HFF-Myc (cell line): ENCODE results near the gene LSAMP.

ENCODE experiments used
- DNase-seq: peaks from one replicate; pipeline ENCODE4 v3.0.0-alpha.2; 2011; ENCODE audit warnings: low read depth; ENCODE audit errors: extremely low read depth
- H3K4me3 ChIP-seq: replicated peaks from 2 replicates; pipeline ENCODE4 v1.5.1; 2011; ENCODE audit warnings: low read depth, mild to moderate bottlenecking, control low read depth, low read length
- TF ChIP-seq, protein P1 (sequence below): IDR thresholded peaks from 2 replicates; pipeline ENCODE4 v1.5.1; 2012; ENCODE audit warnings: mild to moderate bottlenecking, low read depth, low read length, control low read depth; ENCODE audit errors: missing control alignments

The LSAMP gene

DNA sequence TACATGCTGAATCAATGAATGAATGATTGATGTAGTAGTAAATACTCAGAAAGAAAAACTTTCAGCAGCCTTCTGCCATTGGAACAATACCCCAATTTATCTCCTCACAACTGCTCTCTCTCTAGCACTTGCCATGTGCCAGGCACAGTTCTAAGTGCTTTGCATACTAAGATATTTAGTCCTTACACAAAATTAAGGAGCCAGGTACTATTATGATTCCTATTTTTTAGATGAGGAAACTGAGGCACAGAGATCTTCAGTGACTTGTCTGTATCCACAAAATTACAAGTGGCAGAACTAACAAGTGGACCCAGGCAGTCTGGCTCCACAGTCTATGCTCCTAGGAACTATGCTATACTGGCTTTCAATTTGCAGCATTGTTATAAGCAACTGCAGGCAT is 279.2 kb downstream of the LSAMP start:
- no peak overlapping the region for H3K4me3 ChIP-seq
- TF ChIP-seq, protein P1, sequence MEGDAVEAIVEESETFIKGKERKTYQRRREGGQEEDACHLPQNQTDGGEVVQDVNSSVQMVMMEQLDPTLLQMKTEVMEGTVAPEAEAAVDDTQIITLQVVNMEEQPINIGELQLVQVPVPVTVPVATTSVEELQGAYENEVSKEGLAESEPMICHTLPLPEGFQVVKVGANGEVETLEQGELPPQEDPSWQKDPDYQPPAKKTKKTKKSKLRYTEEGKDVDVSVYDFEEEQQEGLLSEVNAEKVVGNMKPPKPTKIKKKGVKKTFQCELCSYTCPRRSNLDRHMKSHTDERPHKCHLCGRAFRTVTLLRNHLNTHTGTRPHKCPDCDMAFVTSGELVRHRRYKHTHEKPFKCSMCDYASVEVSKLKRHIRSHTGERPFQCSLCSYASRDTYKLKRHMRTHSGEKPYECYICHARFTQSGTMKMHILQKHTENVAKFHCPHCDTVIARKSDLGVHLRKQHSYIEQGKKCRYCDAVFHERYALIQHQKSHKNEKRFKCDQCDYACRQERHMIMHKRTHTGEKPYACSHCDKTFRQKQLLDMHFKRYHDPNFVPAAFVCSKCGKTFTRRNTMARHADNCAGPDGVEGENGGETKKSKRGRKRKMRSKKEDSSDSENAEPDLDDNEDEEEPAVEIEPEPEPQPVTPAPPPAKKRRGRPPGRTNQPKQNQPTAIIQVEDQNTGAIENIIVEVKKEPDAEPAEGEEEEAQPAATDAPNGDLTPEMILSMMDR, result no peak
- DNase-seq, result no peak

DNA sequence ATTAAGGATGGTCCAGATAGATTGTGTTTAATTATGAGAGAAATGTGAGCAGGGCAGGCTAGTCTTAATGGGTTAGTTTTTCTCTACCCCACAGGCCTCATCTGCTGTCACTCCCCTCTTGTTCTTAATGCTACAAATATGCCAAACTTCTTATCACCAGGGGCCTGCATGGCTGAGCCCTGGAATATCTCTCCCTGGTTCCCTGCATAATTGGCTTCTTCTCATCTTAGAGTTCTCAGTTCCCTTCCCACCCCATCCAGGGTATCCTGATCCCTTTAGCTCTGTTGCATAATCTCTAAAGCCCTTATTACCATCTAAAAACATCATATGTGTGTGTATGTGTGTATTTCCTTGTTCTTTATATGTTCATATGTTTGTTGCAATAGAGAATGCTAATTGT is 279.6 kb downstream of the LSAMP start:
- DNase-seq, result no peak
- H3K4me3 ChIP-seq, result no peak overlapping the region
- TF ChIP-seq, protein P1, result no peak

DNA sequence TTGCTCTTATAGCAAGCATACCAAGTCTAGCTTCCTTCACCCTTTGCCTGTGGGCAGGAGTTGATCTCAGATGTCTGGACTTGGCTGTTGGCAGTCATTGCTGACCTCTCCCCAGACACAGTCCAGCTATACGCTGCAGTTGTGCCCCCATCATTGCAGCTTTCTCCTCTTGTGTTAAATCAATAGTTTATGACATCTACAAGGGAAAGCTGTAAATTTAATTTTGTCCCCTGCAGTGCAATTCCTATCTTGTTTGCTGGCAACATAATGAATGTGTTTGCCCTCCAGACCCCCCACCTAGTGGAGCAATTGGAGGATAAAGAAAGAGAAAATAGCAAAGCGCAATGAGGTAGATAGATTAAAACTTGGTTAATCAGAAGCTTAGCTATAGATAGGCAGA is 280.2 kb downstream of the LSAMP start:
- TF ChIP-seq, protein P1, result no peak
- no peak overlapping the region for H3K4me3 ChIP-seq
- no peak for DNase-seq

DNA sequence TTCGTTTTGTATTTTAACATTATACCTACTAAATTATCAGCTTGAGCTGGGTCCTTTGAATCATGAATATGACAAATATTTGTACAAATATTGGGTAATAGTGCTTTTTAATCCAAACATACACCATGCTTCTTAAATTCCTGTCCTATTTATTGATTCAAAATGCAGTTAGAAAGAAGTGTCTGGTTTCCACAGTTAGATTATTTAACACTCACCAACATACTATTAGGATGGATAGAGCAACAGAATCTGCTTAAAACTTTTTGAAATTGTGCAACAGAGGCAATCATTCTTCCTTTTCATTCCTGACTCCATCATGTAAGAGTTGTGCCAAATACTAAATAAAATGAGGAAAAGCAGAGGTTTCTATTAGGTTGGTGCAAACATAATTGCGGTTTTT is 281.2 kb downstream of the LSAMP start:
- no peak overlapping the region for H3K4me3 ChIP-seq
- no peak for DNase-seq
- TF ChIP-seq, protein P1, result no peak

DNA sequence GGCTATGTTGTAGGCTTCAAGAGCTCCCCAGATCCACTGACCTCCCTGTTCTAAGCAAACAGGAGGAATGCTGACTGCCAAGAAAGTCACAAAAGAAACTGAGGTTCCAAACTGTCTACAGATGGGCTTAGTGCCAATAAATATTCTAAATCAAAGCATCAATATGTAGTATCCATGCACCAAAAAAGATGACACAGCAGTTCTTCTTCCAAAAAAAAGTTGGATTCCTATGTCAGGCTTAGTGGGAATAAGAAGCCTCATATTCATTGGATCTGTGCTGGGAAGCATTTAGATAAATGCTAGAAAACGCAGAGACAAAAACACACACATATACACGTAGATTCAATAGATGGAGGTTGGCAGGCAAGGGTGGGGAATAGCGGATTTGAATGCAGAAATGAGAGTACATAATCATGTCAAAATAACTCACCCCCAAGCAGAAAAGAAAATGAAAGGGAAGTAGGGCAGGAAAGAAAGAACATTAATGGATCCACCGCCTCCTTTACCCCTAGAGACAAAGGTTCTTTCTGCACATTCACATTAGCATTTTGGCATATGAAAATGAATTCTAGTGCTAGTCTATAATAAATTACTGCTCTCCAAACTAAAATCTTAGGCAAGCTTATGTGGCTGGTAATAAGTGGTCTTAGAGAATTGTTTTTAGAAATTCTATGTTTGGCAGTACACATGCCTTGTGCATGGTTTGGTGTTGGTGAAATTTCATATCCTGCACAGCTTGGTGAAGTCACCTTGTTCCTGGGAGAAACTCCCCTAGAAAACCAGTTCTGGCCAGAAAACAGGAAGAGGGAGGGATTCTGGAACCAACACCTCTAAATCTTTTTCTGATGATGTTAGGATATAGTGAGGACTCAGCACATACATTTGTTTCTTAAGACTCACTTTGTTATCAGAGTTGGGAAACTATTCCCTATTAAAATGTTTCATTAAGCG is 283.4 kb downstream of the LSAMP start:
- no peak for DNase-seq
- TF ChIP-seq, protein P1, result no peak
- no peak overlapping the region for H3K4me3 ChIP-seq

DNA sequence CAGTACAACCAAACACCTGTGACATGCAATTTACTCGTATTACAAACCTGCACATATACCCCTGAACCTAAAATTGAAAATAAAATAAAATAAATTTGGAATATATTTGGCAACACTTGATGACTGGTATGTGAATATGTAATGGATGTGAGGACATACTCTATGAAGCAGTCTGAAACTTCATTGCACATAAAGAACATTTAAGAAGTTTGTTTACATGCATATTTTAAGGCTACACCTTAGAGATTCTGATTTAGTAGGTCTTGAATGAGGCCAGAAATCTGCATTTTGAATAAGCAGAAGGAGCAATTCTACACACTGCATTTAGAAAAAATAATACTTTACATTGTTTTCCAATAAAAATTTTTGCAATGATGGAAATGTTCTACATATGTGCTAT is 284.7 kb downstream of the LSAMP start:
- TF ChIP-seq, protein P1, result no peak
- no peak for DNase-seq

More for the DNA sequence above, 284.7 kb downstream of the LSAMP start:
- H3K4me3 ChIP-seq, result no peak overlapping the region
